ENCODE data around the gene ATP5MG.
"Not testable (repeated sequence)": the region's sequence is repeated elsewhere in the genome, so short reads cannot be mapped to it uniquely, and the experiment has no call there.

The ATP5MG gene

GRCh38 chr11:118401151-118401879, at the start of gene ATP5MG:
Gene ATP5MG, plus strand, starts transcription at chr11:118401606. Its CDS starts 60 bp downstream, at chr11:118401666.
- DNase-seq = peak; percentile 91

GRCh38 chr11:118353084-118353710, 48.2 kb upstream of the ATP5MG start:
- DNase-seq = no peak

GRCh38 chr11:118358071-118358470, 43.3 kb upstream of the ATP5MG start:
- no peak for DNase-seq

GRCh38 chr11:118359295-118359958, 42.0 kb upstream of the ATP5MG start, which contains the start of gene UBE4A:
Gene UBE4A, plus strand, starts transcription at chr11:118359600. Its CDS starts 5,481 bp downstream, at chr11:118365081.
- peak; percentile 97 for DNase-seq

- no peak for DNase-seq
Measured at GRCh38 chr11:118364956-118365615, 36.3 kb upstream of the ATP5MG start.

- no peak for DNase-seq
Measured at GRCh38 chr11:118366287-118366686, 35.1 kb upstream of the ATP5MG start.

- no peak for DNase-seq
Measured at GRCh38 chr11:118370774-118371173, 30.6 kb upstream of the ATP5MG start.

- DNase-seq = no peak
Measured at GRCh38 chr11:118373263-118373662, 28.1 kb upstream of the ATP5MG start.

- DNase-seq = no peak
Measured at GRCh38 chr11:118373871-118374270, 27.5 kb upstream of the ATP5MG start.

- no peak for DNase-seq
Measured at GRCh38 chr11:118374729-118375128, 26.7 kb upstream of the ATP5MG start.

- DNase-seq = no peak
Measured at GRCh38 chr11:118375978-118376377, 25.4 kb upstream of the ATP5MG start.

GRCh38 chr11:118379497-118379896, 21.9 kb upstream of the ATP5MG start:
- no peak for DNase-seq

GRCh38 chr11:118380571-118380970, 20.8 kb upstream of the ATP5MG start:
- no peak for DNase-seq

GRCh38 chr11:118382954-118383353, 18.5 kb upstream of the ATP5MG start:
- no peak for DNase-seq

- DNase-seq = no peak
Measured at GRCh38 chr11:118383657-118384056, 17.7 kb upstream of the ATP5MG start.

GRCh38 chr11:118396097-118396501, 5.3 kb upstream of the ATP5MG start:
- no peak for DNase-seq

- no peak for DNase-seq
Measured at GRCh38 chr11:118397448-118397847, 4.0 kb upstream of the ATP5MG start.

GRCh38 chr11:118398791-118399559, 2.4 kb upstream of the ATP5MG start:
- DNase-seq = peak; percentile 42

GRCh38 chr11:118401880-118402590, 629 bp downstream of the ATP5MG start:
- no peak for DNase-seq

GRCh38 chr11:118402594-118402993, 1.2 kb downstream of the ATP5MG start:
- DNase-seq = not testable (repeated sequence)

GRCh38 chr11:118406599-118407166, 5.3 kb downstream of the ATP5MG start:
- no peak for DNase-seq

Data from activated naive CD4-positive, alpha-beta T cell treated with Interleukin-2 at 50 U/mL for 16 hours (primary cell).